HL-60 (cell line): Measurements from ENCODE around the gene MXRA7.

Experiments used
- GABPA ChIP-seq: IDR thresholded peaks from 2 replicates; pipeline ENCODE4 v1.6.1; 2012; ENCODE audit warnings: low read depth
- POLR2AphosphoS5 ChIP-seq: IDR thresholded peaks from 2 replicates; pipeline ENCODE4 v1.6.1; 2012; ENCODE audit warnings: low read depth
- SPI1 ChIP-seq: IDR thresholded peaks from 2 replicates; pipeline ENCODE4 v1.6.1; 2012; ENCODE audit warnings: low read depth, mild to moderate bottlenecking, borderline replicate concordance
- TF ChIP-seq, protein P1 (sequence below): IDR thresholded peaks from one replicate; pipeline ENCODE4 v1.5.1; 2011; ENCODE audit warnings: low read length, control low read depth, inconsistent platforms; ENCODE audit not compliant: insufficient read depth
- TF ChIP-seq, protein P2 (sequence below): IDR thresholded peaks from 2 replicates; pipeline ENCODE4 v1.6.1; 2012; ENCODE audit warnings: low read depth; ENCODE audit not compliant: insufficient replicate concordance

- TF ChIP-seq, protein P1, sequence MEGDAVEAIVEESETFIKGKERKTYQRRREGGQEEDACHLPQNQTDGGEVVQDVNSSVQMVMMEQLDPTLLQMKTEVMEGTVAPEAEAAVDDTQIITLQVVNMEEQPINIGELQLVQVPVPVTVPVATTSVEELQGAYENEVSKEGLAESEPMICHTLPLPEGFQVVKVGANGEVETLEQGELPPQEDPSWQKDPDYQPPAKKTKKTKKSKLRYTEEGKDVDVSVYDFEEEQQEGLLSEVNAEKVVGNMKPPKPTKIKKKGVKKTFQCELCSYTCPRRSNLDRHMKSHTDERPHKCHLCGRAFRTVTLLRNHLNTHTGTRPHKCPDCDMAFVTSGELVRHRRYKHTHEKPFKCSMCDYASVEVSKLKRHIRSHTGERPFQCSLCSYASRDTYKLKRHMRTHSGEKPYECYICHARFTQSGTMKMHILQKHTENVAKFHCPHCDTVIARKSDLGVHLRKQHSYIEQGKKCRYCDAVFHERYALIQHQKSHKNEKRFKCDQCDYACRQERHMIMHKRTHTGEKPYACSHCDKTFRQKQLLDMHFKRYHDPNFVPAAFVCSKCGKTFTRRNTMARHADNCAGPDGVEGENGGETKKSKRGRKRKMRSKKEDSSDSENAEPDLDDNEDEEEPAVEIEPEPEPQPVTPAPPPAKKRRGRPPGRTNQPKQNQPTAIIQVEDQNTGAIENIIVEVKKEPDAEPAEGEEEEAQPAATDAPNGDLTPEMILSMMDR = no peak
- TF ChIP-seq SPI1 (no peak), GABPA (no peak), POLR2AphosphoS5 (no peak)
- TF ChIP-seq, protein P2, sequence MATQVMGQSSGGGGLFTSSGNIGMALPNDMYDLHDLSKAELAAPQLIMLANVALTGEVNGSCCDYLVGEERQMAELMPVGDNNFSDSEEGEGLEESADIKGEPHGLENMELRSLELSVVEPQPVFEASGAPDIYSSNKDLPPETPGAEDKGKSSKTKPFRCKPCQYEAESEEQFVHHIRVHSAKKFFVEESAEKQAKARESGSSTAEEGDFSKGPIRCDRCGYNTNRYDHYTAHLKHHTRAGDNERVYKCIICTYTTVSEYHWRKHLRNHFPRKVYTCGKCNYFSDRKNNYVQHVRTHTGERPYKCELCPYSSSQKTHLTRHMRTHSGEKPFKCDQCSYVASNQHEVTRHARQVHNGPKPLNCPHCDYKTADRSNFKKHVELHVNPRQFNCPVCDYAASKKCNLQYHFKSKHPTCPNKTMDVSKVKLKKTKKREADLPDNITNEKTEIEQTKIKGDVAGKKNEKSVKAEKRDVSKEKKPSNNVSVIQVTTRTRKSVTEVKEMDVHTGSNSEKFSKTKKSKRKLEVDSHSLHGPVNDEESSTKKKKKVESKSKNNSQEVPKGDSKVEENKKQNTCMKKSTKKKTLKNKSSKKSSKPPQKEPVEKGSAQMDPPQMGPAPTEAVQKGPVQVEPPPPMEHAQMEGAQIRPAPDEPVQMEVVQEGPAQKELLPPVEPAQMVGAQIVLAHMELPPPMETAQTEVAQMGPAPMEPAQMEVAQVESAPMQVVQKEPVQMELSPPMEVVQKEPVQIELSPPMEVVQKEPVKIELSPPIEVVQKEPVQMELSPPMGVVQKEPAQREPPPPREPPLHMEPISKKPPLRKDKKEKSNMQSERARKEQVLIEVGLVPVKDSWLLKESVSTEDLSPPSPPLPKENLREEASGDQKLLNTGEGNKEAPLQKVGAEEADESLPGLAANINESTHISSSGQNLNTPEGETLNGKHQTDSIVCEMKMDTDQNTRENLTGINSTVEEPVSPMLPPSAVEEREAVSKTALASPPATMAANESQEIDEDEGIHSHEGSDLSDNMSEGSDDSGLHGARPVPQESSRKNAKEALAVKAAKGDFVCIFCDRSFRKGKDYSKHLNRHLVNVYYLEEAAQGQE = no peak
Measured at GRCh38 chr17:76667786-76668453, 42.8 kb downstream of the MXRA7 start.
